Smooth muscle cell (in vitro differentiated cells): ENCODE data around the gene EXOC2. TPM values are rescaled to one million over a fixed set of nuclear protein-coding genes. Genes with fewer than 3 reads are reported as not detected.

Experiments used
- DNase-seq: peaks from one replicate; lab custom pipeline; 2025; ENCODE audit not compliant: unreplicated experiment; lab: John Stamatoyannopoulos, UW
- H2AFZ ChIP-seq: fragments of 200-600 bp; sonication (generic); 2 replicates; pipeline ENCODE4 v1.6.0; 2016; ENCODE audit warnings: antibody characterized with exemption, low read depth, mild to moderate bottlenecking
- H3F3A ChIP-seq: fragments of 200-600 bp; sonication (generic); 2 replicates; pipeline ENCODE4 v1.6.0; 2017; ENCODE audit warnings: antibody characterized with exemption, low read depth
- H3K27ac ChIP-seq: fragments of 200-600 bp; sonication (generic); 2 replicates; pipeline ENCODE4 v1.5.1; 2016; ENCODE audit warnings: low read depth, mild to moderate bottlenecking
- H3K27me3 ChIP-seq: fragments of 200-600 bp; sonication (generic); 2 replicates; pipeline ENCODE4 v1.6.1; 2016; ENCODE audit warnings: low read depth, mild to moderate bottlenecking
- H3K36me3 ChIP-seq: fragments of 200-600 bp; sonication (generic); 2 replicates; pipeline ENCODE4 v1.5.1; 2016; ENCODE audit warnings: low read depth
- H3K4me1 ChIP-seq: fragments of 200-600 bp; sonication (generic); 2 replicates; pipeline ENCODE4 v1.5.1; 2016; ENCODE audit warnings: low read depth
- H3K4me2 ChIP-seq: fragments of 200-600 bp; sonication (generic); 2 replicates; pipeline ENCODE4 v1.6.0; 2016; ENCODE audit warnings: mild to moderate bottlenecking
- H3K4me3 ChIP-seq: fragments of 200-600 bp; sonication (generic); 2 replicates; pipeline ENCODE4 v1.5.1; 2016; ENCODE audit warnings: mild to moderate bottlenecking
- H3K79me2 ChIP-seq: fragments of 200-600 bp; sonication (generic); 2 replicates; pipeline ENCODE4 v1.6.0; 2016; ENCODE audit warnings: low read depth, mild to moderate bottlenecking
- H3K9ac ChIP-seq: fragments of 200-600 bp; sonication (generic); 2 replicates; pipeline ENCODE4 v1.6.0; 2016; ENCODE audit warnings: low read depth
- H3K9me3 ChIP-seq: fragments of 200-600 bp; sonication (generic); replicated peaks from 2 replicates; pipeline ENCODE4 v1.5.1; 2016; ENCODE audit warnings: low read depth
- H4K20me1 ChIP-seq: fragments of 200-600 bp; sonication (generic); 2 replicates; pipeline ENCODE4 v1.6.0; 2016; ENCODE audit warnings: low read depth
- CTCF ChIP-seq: fragments of 200-600 bp; sonication (generic); IDR thresholded peaks from 2 replicates; pipeline ENCODE4 v1.5.1; 2017; ENCODE audit warnings: borderline replicate concordance, mild to moderate bottlenecking, antibody characterized with exemption; ENCODE audit not compliant: insufficient read depth, poor library complexity, severe bottlenecking
- WGBS: methylation state at CpG from one replicate; pipeline ENCODE4 v1.1.7; 2016; ENCODE audit warnings: low lambda C conversion rate; 5-methylcytosine and 5-hydroxymethylcytosine counted together
- polyA plus RNA-seq: library from polyadenylated mRNA; unstranded; fragments of >200 nt; fragmentation: Nextera tagmentation; extraction: Ambion mirVana; gene quantifications from 2 replicates; pipeline ENCODE4 v1.2.1, GENCODE V29; 2016
- total RNA-seq: library from RNA; depleted of rRNA; stranded (reverse); fragments of >200 nt; gene quantifications from 2 replicates; pipeline ENCODE4 v1.2.3, GENCODE V29; 2014

EXOC2 gene
- total and polyA plus RNA-seq, 2 experiments from 2014 or later = 21.9 to 33.9 TPM

DNA sequence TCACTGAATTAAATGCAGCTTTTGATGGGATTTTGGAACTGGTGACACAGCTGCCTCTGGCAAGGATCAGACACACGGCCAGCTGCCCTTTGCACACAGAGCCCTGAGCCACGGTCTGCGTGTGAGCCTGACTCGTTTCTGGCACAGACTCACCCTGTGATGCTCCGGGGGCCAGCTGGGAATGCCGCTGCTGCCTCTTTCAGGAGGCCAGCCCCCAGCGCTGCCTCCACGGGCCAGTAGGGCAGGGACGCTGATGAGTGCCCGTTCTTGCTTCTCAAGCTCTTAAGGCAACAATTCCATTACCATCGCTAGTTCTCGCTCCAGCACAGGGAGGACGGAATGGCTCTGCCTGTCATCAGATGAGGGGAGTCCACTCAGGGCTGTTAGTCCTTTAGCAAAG is 239.8 kb downstream of the EXOC2 start:
- no peak for DNase-seq
- Histone ChIP-seq H3K9ac (no peak overlapping the region), H3F3A (no peaks in the 10 kb centered on the region), H4K20me1 (no peaks in the 10 kb centered on the region), H3K79me2 (no peaks in the 10 kb centered on the region), H3K4me3 (no peak overlapping the region), H3K9me3 (no peaks in the 10 kb centered on the region), H2AFZ (no peak overlapping the region), H3K4me2 (no peak overlapping the region), H3K27ac (no peak overlapping the region), H3K4me1 (no peaks in the 10 kb centered on the region), H3K27me3 (no peaks in the 10 kb centered on the region), H3K36me3 (no peaks in the 10 kb centered on the region)
- no peak for TF ChIP-seq CTCF
- WGBS = 68% methylated on average over 13 of the region's 13 CpGs

DNA sequence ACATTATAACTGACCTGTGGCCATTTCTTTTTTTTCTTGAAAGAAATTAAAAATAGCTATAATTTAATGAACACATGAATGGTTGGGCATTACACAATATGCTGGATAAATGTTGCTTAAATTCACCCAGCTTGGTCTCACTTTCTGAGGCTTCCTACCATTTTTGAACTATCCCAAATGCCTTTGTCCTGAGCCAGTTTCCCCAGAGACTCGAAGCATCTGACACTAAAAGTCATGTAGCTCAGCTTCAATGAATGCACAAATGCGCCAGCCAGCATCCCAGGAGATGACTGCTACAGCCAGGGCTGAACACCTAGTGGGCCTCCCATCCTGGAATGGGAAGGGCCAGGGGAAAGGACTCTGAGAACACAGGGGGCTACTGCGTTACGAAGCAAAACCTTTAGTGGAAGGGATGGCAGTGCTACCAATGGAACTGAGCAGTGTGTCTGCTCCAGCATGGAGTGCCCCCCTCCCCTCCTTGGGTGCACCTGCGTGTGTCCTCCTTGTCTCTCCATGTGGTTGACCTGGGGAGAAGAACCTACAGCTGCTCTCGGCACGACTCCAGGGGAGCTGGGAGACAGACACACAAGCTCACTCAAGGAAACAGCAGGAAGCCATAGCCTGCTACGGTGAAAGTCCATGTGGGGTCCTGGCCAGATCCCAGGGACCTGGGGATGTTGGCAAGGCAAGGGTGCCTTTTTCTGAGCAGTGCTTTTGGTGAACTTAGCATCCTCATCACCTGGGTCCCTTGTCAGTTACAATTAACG is 240.5 kb downstream of the EXOC2 start:
- no peaks in the 10 kb centered on the region for H3K4me1 ChIP-seq
- no peak overlapping the region for H3K4me2 ChIP-seq
- H3K27me3 ChIP-seq = no peaks in the 10 kb centered on the region
- no peak overlapping the region for H3K9ac ChIP-seq
- no peak overlapping the region for H3K4me3 ChIP-seq
- no peak overlapping the region for H2AFZ ChIP-seq
- H3F3A ChIP-seq = no peaks in the 10 kb centered on the region
- WGBS = 85% methylated on average over 9 of the region's 9 CpGs
- no peak for TF ChIP-seq CTCF
- no peaks in the 10 kb centered on the region for H3K36me3 ChIP-seq
- no peaks in the 10 kb centered on the region for H3K9me3 ChIP-seq
- H4K20me1 ChIP-seq = no peaks in the 10 kb centered on the region
- no peak for DNase-seq
- no peaks in the 10 kb centered on the region for H3K79me2 ChIP-seq
- H3K27ac ChIP-seq = no peak overlapping the region

- Histone ChIP-seq H3K9ac (no peak overlapping the region), H2AFZ (no peak overlapping the region), H3K4me3 (no peak overlapping the region), H3K27me3 (no peaks in the 10 kb centered on the region), H3F3A (no peaks in the 10 kb centered on the region), H3K36me3 (no peaks in the 10 kb centered on the region), H3K79me2 (no peaks in the 10 kb centered on the region), H4K20me1 (no peaks in the 10 kb centered on the region), H3K27ac (no peak overlapping the region), H3K9me3 (no peaks in the 10 kb centered on the region), H3K4me1 (no peaks in the 10 kb centered on the region), H3K4me2 (no peak overlapping the region)
- TF ChIP-seq CTCF = no peak
- WGBS = 95% methylated on average over 8 of the region's 8 CpGs
- no peak for DNase-seq
Observed at GRCh38 chr6:451847-452246, 241.1 kb downstream of the EXOC2 start.

- no peaks in the 10 kb centered on the region for H3K27me3 ChIP-seq
- no peaks in the 10 kb centered on the region for H4K20me1 ChIP-seq
- no peak overlapping the region for H3K9ac ChIP-seq
- H3K4me3 ChIP-seq = no peak overlapping the region
- no peaks in the 10 kb centered on the region for H3K79me2 ChIP-seq
- no peak overlapping the region for H3K4me2 ChIP-seq
- H3K27ac ChIP-seq = no peak overlapping the region
- H3K4me1 ChIP-seq = no peaks in the 10 kb centered on the region
- no peaks in the 10 kb centered on the region for H3K9me3 ChIP-seq
- DNase-seq = no peak
- no peak for TF ChIP-seq CTCF
- no peak overlapping the region for H2AFZ ChIP-seq
- H3K36me3 ChIP-seq = no peaks in the 10 kb centered on the region
- WGBS = 93% methylated on average over 12 of the region's 12 CpGs
- no peaks in the 10 kb centered on the region for H3F3A ChIP-seq
Observed at GRCh38 chr6:451336-451735, 241.6 kb downstream of the EXOC2 start.
